Fibroblast of mammary gland (primary cell): ENCODE data around the gene CREB1.
"Not testable (repeated sequence)": the region's sequence is repeated elsewhere in the genome, so short reads cannot be mapped to it uniquely, and the experiment has no call there.

Source experiments
- DNase-seq: peaks from one replicate; pipeline ENCODE4 v3.0.0-alpha.2; 2010; ENCODE audit warnings: low read depth
- H3K4me3 ChIP-seq: 2 replicates; pipeline ENCODE4 v1.5.1; 2011; ENCODE audit warnings: low read depth, mild to moderate bottlenecking, low read length, moderate library complexity; ENCODE audit not compliant: control insufficient read depth
- TF ChIP-seq, protein P1 (sequence below): conservative IDR thresholded peaks from 2 replicates; pipeline ENCODE4 v1.5.1; 2011; ENCODE audit warnings: low read depth, low read length, inconsistent platforms; ENCODE audit not compliant: control insufficient read depth, insufficient read depth

Gene CREB1

DNA sequence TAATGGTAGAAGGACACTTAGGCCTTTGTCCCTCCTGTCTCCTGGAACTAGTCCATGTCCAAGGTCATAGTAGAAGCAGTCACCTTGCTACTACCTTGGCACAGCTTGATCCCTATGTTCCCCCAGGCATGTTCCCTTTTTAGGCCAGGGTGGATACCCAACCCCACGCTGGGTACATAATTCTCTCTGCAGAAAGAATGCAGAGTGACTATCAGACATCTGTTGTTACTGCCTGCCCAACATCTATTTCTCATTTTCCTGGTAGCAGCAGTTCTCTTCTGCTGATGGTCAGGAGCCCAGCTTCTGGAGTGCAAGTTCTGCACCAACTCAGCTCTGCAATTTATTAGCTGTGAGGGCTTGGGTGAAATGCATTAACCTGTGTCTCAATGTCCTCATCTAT lies 99.8 kb downstream of the CREB1 start:
- DNase-seq, result no peak
- TF ChIP-seq, protein P1, sequence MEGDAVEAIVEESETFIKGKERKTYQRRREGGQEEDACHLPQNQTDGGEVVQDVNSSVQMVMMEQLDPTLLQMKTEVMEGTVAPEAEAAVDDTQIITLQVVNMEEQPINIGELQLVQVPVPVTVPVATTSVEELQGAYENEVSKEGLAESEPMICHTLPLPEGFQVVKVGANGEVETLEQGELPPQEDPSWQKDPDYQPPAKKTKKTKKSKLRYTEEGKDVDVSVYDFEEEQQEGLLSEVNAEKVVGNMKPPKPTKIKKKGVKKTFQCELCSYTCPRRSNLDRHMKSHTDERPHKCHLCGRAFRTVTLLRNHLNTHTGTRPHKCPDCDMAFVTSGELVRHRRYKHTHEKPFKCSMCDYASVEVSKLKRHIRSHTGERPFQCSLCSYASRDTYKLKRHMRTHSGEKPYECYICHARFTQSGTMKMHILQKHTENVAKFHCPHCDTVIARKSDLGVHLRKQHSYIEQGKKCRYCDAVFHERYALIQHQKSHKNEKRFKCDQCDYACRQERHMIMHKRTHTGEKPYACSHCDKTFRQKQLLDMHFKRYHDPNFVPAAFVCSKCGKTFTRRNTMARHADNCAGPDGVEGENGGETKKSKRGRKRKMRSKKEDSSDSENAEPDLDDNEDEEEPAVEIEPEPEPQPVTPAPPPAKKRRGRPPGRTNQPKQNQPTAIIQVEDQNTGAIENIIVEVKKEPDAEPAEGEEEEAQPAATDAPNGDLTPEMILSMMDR, result no peak
- H3K4me3 ChIP-seq, result no peak overlapping the region

DNA sequence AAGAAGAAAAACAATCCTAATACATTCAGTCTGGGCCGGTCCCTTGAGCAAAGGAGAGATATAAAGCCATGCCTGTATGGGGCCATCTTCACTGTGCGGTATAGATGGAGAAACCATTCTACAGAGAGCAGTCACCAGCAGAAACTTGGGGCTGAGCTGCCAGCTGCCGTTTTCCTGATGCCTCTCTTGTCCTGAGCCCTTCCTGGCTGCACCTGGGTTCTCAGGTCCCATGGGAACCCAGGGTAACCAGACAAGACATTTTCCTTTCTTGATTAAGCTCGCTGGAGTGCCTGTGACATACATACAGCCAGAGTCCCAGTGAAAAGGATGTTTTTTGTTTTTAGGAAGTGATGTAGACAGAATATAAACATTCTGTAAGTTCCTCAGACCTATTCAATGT lies 100.7 kb downstream of the CREB1 start:
- H3K4me3 ChIP-seq, result no peak overlapping the region
- no peak for DNase-seq
- TF ChIP-seq, protein P1, result no peak

DNA sequence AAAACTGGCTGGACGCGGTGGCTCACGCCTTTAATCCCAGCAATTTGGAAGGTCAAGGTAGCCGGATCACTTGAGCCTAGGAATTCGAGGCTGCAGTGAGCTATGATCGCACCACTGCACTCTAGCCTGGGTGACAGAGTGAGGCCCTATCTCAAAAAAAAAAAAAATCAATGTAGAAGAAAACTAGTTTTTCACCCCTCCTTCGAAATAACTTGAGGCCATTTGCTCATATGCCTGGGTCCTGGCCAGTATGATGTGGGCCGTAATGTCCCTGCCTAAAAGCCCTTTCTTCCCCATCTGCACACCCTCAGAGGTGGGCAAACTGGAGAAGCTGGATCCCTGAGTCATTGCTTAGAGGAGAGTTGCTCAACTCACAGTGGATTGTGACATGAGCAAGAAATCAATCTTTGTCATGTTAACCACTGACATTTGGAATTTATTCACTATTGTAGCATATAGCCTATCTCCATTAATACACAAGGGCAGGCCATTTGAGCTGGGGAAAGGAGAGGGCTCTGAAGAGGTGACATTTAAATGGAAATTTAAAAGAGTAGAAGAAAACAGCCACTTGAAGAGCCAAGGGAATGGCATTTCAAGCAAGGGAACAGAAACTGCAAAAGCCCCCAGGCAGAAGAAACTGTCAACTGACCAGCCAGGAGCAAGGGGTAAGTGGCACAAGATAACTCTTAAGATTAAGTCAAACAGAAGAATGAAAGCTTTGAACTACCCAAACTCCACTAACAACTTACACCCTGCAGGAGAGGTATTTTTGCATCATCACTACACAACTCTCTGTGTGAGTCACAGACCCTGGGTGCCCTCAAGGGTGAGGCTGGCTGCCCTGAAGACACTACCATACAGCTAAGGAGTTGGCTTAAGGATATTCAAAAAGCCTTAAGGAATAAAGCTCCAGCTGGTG lies 103.1 kb downstream of the CREB1 start:
- no peak overlapping the region for H3K4me3 ChIP-seq
- DNase-seq, result peak; percentile 82
- TF ChIP-seq, protein P1, result no peak

DNA sequence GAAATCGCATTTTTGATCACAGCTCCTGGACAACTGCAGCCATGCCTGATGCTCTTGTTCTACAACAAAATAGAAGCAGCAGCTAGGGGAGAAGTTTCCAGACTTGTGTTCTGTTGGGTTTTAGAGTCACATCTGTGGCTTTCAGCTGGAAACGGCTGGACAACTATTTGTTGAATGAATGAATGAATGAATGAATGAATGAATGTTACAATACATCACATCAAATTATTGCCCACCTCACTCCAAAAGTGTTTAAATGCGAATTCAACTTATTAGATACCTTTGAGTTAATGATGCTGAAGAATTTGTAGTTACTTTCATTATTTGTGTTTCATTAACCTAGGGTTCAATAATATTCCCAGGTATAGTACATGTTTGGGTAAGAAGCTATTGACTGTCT lies 103.9 kb downstream of the CREB1 start:
- H3K4me3 ChIP-seq, result no peak overlapping the region
- DNase-seq, result no peak
- TF ChIP-seq, protein P1, result no peak

DNA sequence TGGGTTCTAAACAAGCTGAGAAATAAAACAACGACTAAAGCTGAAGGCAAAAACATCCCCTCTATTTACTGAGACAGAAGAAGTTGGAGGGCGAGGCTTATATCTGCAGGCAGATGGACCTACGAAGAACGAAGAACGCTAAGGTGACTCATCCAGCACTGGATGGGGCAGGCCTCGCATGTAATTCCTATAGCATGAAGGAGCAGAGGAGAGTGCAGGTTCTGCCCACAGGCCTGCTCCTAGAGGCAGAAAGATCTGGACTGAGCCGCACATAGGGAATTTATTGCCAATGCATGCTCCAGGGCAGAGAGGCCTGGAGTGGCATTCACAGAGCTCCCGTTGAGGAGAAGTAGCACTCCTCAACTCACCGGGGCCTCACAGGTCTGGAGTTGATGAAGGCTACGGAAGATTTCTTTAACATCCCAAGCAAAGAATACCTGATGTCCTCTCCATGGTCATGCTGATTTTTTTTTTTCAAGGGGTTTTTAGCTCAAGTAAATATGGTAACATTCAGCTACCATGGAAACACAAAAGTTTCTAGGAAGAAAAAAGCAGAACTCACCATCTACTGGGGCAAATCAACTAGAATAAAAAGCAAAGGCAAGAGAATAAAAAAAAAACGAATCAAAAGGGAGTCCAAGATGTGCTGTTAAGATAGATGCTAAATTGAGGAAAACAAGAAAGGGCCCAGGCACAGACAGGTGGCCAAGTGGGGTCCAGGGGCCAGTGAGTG lies 105.9 kb downstream of the CREB1 start:
- H3K4me3 ChIP-seq, result no peak overlapping the region
- DNase-seq, result peak; percentile 6
- TF ChIP-seq, protein P1, result no peak

DNA sequence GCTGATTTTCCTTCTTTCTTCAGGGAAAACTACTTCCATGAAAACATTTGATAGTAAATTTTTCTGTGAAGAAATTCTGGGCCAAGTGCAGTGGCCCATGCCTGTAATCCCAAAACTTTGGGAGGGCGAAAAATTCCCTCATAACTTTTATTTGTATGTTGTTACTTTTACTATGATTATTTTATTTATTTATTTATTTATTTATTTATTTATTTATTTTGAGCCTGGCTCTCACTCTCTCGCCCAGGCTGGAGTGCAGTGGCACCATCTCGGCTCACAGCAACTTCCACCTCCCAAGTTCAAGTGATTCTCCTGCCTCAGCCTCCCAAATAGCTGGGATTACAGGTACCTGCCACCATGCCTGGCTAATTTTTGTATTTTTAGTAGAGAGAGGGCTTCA lies 109.5 kb downstream of the CREB1 start:
- not testable (repeated sequence) for DNase-seq, H3K4me3 ChIP-seq

DNA sequence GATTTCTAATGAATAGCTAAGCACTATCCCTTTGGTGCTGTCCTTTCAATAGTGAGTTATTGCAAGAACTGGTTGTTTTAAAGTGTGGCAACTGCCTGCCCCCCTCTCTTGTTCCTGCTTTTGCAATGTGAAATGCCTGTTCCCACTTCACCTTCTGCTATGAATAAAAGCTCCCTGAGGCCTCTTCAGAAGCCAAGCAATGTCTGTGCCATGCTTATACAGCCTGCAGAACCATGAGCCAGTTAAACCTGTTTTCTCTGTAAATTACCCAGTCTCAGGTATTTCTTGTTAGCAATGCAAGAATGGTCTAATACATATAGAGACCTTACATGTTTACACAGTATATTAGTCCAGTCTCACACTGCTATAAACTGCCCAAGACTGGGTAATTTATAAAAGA lies 110.4 kb downstream of the CREB1 start:
- DNase-seq, result no peak
- TF ChIP-seq, protein P1, result no peak
- no peak overlapping the region for H3K4me3 ChIP-seq
